ENCODE measurements around the gene HSP90AA1.
"Not testable (repeated sequence)": the region's sequence is repeated elsewhere in the genome, so short reads cannot be mapped to it uniquely, and the experiment has no call there.

HSP90AA1 gene

DNA sequence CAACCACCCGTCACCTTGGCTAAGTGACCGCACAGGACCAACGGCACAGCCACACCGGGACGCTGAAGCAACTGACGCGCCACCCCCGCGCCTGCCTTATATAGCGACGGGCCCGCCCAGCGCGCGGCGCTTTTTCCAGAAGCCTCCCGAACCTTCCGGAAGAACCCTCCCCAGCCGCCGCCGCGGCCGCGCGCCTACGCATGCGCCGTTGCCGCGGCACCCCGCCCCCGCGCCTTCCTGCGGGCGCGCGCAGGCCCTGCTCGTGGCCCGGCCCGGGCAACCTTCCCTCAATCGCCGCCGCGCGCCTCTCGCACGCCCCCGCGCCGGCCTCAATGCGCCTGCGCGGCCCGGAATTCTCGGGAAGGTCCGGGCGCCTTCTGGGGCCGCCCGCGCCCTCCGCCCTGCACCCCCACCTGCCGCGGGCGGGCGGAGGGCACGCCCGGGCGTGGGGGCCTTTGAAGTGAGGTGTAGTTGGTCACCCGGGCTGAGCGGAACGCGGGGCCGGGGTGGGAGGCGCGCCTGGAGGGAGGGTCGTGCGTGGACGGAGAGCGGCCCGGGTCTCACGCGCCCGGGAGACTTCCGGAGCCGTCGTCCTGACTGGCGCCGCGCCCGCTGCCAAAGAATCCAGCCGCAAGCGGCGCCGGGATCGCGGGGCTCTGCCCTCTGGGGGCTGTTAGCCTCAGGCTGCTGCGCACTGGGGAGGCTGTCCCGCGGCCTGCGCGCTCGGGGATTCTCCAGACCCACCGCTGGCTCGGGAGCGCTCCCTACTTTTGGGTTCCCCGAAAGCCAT is at the start of gene HSP90AA1:
HSP90AA1 (minus strand) TSS at position 73 of the 790 bp plus-strand sequence. CDS start 666 bp downstream, outside the sequence.
- peak; percentile 97 for DNase-seq

DNA sequence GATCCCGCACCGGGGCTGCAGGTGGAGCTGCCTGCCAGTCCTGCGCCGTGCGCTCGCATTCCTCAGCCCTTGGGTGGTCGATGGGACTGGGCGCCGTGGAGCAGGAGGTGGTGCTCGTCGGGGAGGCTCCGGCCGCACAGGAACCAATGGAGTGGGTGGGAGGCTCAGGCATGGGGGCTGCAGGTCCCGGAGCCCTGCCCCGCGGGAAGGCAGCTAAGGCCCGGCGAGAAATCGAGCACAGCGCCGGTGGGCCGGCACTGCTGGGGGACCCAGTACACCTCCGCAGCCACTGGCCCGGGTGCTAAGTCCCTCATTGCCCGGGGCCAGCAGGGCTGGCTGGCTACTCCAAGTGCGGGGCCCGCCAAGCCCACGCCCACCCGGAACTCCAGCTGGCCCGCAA is 48.6 kb upstream of the HSP90AA1 start:
- DNase-seq = not testable (repeated sequence)

DNA sequence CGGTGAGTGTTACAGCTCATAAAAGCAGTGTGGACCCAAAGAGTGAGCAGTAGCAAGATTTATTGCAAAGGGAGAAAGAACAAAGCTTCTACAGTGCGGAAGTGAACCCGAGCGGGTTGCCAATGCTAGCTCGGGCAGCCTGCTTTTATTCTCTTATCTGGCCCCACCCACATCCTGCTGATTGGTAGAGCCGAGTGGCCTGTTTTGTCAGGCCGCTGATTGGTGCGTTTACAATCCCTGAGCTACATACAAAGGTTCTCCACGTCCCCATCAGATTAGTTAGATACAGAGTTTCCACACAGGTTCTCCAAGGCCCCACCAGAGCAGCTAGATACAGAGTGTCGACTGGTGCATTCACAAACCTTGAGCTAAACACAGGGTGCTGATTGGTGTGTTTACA is 47.9 kb upstream of the HSP90AA1 start:
- not testable (repeated sequence) for DNase-seq

DNA sequence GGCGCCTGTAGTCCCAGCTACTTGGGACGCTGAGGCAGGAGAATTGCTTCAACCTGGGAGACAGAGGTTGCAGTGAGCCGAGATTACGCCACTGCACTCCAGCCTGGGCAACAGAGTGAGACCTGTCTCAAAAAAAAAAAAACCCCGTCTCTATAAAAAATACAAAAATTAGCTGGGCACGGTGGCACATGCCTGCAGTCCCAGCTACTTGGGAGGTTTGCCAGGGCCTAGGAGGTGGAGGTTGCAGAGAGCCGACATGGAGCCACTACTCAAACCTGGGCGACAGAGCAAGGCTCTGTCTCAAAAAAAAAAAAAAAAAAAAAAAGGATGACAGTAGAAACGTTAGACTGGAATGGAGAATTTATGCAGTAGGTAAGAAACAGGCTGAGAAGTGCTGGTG is 47.2 kb upstream of the HSP90AA1 start:
- not testable (repeated sequence) for DNase-seq

DNA sequence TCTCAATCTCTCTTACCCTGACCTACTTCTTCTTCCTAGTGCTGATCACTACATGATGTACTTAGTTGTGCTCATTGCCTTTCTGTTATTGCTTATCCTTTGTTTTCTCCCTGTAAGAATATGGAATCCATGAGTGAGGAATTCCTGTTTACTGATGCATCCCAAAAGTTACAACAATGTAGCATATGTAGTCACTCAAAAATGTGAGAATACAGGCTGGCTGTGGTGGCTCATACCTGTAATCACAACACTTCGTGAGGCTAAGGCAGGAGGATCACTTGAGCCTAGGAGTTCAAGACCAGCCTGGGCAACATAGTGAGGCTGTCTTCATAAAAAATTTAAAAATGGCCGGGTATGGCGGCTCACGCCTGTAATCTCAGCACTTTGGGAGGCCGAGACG is 44.9 kb upstream of the HSP90AA1 start:
- DNase-seq = no peak

DNA sequence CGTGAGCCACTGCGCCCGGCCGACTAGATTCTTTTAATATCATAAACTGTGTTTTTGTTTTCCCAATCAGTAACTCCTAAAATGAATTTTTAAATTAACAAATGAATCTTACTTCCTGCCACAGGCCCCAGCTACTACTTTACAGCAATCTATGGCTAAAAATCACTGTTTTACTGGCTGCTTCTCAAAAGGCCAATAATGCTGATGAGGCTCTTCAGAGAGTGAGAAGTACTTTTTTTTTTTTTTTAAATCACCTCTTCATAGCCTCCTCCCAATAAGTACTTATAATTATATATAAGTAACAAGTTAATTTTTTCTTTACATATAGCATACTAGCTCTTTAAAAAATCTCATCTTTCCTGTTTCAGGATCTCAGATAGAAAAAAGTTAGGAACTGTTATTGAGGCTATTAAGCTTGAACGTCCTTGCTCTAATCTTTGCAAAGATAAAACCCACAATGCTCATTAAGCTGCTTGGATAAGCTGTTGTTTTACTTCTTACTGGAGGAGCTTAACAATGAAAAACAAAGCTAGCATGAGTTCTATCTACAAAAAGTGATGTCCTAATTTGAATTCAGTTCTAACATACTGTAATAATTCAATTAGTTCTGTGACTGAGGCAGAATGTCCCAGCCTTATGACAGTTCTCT is 40.1 kb upstream of the HSP90AA1 start:
- DNase-seq = no peak

DNA sequence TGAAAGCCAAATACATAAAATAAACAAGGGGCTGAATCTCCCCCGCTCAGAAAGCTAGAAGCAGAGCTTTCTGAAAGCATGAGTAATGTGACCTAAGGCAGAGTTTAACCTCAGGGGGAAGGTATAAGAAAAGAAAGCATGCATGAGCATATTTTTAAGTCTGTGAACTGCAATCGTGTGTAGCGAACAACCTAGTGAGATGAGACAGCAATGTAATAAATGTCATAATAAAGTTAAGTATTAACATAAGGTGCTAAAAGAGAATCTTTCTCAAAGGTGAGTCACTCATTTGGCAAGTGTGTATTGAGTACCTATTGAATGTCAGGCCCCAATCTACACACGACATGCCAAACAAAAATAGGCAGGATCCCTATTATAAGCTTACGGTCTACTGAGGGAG is 38.7 kb upstream of the HSP90AA1 start:
- no peak for DNase-seq

DNA sequence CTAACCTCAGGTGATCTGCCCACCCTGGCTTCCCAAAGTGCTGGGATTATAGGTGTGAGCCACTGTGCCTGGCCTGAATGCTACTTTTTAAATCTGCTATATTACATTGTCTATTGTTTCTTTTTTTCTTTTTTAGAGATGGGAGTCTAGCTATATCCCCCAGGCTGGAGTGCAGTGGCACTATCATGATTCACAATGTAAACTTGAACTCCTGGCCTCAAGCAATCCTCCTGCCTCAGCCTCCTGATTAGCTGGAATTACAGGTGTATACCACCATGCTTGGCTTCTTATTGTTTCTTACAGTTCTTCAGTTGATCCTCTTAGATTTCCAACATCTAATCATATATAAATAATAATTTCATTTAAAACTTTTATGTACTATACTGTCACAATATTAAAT is 37.6 kb upstream of the HSP90AA1 start:
- DNase-seq = no peak

DNA sequence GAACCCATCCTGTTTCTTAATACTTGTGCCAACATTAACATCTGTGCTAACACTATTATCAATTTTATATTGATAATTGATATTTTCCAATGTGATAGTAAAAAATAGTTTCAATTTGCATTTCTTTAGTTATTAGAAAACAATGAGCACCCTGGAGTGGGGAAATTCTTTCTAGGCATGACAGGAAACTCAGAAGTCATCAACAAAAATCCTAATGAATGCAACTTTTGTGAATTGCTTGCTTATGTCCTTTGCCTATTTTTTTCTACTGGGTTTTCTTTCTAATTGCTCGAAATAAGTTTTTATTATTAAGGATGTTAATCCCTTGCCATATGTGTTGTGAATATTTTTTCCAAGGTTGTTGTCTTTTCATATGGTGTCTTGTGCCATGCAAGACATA is 34.7 kb upstream of the HSP90AA1 start:
- DNase-seq = no peak

DNA sequence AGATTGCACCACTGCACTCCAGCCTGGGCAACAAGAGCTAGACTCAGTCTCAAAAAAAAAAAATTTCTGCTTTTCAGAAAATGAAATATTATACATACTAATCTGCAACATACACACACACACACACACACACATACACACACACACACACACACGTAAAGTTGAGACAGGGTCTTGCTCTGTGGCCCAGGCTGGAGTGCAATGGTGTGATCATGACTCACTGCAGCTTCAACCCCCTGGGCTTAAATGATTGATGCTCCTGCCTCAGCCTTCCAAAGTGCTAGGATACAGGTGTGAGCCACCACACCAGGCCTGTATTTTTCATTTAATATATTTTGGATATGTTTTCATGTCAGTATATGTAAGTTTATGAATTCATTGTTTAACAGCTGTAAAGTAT is 34.0 kb upstream of the HSP90AA1 start:
- DNase-seq = no peak

DNA sequence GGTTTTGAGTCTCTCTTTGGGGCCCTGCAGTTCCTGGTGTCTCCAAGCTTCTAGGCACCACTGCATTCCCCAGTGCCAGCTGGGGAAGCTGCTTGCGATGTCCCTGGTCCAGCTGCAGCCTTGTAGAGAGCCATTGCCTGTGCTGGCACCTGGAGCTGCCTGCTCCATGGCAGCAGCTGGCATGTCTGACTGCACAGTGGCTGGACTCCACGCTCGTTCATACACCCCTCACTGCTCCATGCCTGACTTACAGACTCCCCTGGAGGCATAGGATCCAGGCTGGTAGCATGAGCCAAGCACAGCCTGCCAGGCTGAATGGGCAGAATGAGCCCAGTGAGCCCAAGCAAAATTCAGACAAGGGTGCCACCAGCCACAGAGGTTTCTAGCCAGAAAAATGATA is 31.0 kb upstream of the HSP90AA1 start:
- no peak for DNase-seq

DNA sequence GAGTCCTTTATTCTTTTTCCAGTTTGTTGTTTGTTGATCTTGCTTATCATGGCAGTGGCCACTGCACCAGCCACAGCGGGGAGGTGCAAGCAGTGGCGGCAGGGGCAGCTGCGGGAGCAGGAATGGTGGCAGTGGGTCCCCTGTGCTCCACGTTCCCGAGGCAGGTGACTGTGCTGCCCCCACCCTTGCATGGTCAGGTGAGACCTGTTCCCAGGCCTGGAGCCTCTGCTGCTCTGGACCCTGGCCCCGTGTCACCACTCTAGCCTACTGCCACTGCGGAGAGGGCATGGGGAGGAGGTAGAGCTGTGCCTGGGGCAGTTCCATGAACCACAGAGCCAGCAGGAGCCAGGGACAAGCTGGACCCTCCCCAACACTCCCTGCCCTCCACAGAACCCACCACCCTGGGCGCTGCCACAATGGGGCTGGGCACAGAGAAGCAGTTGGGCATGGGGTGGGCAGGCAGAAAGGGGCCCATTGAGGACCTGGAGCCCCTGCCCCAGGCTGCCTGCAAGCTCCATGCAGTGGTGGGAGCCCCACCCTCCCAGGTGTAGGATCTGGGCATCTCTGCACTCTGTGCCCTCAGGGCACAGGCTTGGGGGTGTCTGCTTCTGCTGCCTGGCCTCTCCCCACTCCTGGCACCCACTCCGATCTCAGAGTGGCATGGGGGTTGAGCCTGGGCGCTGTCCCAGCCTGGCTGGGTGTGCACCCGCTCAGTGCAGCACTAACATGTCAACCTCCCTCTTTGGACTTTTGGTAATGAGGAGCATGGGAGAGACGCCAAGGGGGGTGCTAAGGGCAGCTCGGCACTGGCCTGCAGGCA is 29.7 kb upstream of the HSP90AA1 start:
- DNase-seq = no peak

DNA sequence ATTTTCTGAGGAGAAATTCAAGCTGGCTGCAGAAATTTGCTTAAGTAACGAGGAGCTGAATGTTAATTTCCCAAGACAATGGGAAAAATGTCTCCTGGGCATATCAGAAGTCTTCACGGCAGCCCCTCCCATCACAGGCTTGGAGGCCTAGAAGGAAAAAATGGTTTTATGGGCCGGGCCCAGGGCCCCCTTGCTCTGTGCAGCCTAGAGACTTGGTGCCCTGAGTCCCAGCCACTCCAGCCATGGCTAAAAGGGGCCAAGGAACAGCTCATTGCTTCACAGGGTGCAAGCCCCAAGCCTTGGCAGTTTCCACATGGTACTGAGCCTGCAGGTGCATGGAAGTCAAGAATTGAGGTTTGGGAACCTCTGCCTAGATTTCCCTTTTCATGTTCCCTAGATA is 24.3 kb upstream of the HSP90AA1 start:
- DNase-seq = no peak

DNA sequence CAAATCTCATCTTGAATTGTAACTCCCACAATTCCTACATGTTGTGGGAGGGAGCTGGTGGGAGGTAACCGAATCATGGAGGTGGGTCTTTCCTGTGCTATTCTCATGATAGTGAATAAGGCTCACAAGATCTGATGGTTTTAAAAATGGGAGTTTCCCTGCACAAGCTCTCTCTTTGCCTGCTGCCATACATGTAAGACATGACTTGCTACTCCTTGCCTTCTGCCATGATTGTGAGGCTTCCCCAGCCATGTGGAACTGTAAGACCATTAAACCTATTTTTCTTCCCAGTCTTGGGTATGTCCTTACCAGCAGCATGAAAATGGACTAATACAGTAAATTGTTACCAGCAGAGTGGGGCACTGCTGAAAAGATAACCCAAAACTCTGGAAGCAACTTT is 22.5 kb upstream of the HSP90AA1 start:
- not testable (repeated sequence) for DNase-seq

DNA sequence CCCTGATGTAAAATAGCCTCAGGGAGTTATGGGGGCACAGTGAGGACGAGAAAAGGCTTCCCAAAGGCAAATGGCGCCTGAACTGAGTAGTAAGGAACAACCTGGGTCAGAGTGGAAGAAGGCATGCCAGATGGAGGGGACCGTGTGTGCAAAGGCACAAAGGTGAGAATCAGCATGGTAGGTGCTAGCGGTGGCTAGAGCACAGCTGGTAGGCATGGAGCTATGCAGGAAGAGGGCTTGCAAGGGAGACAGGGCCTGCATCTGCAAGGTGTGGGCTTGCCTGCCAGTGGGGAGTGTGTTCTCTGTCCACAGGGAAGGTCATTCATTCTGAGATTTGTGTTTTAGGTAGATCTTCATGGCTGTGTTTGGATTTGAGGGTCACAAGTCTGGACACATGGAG is 18.5 kb upstream of the HSP90AA1 start:
- DNase-seq = no peak

DNA sequence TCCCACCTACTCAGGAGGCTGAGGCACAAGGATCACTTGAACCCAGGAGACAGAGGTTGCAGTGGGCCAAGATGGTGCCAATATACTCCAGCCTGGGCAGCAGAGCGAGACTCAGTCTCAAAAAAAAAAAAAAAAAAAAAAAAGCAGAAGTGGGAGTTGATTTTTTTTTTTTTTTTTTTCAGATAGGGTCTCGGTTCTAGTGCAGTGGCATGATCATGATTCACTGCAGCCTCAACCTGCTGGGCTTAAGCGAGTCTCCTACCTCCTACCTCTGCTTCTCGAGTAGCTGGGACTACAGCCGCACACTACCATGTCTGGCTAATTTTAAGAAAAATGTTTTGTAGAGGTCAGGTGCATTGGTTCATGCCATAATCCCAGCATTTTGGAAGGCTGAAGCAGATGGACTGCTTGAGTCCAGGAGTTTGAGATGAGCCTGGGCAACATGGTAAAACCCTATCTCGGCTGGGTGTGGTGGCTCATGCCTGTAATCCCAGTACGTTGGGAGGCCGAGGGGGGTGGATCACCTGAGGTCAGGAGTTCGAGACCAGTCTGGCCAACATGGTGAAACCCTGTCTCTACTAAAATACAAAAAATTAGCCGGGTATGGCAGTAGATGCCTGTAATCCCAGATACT is 16.3 kb upstream of the HSP90AA1 start:
- DNase-seq = no peak

DNA sequence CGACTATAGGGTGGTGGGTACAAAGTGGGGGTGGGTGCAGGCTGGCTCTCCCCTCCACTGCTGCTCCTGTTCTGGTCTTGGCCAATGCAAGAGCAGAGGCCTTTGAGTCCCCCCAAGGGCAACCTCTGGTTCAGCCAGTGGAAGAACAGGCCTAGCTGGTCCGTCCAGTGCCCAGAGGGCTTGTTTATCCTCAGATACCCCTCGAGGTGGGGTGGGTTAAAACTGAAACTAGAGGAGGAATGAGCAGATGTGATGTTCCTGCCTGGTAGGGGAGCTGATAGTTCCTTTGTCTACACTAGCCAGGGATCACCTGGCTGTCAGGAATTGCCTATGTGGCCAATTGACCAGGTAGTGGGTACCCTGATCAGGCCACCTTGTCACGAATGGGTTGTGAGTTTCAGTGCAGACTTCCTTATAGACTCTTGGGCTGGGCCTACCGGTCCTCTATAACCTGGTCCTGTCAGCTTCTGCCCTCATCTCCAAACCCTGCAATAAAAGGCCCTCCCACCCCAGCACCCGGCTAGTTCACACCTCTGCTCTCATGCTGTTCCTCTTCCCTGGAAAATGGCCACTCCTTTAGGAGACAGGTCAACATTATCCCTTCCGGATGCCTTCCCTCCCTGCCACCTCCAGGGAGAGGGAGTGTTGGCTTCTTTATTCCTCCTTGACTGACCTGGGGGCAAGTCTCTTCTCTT is 10.7 kb upstream of the HSP90AA1 start:
- no peak for DNase-seq

DNA sequence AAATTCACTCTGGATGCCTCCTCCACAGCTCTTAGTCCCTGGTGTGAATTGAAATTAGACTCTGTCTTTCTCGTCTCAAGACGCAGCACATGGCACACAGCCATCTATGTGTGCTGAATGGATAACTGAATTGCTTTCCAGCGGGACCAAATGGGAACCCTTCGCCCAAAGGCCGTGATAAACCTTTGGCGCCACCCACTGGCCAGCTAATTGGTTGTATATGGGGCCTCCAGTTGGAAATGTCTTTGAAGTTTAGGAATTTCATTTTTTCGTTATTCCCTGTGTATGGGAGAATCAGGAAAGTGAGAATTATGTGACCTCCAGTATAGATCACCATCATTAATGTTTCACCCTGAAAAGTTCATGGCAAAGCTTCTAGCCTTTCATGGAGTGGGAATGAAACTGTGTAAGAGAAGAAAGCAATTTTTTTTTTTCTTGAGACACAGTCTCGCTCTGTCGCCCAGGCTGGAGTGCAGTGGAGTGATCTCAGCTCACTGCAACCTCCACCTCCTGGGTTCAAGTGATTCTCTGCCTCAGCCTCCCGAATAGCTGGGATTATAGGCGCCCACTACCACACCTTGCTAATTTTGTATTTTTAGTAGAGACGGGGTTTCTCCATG is 9.8 kb upstream of the HSP90AA1 start:
- peak; percentile 70 for DNase-seq

DNA sequence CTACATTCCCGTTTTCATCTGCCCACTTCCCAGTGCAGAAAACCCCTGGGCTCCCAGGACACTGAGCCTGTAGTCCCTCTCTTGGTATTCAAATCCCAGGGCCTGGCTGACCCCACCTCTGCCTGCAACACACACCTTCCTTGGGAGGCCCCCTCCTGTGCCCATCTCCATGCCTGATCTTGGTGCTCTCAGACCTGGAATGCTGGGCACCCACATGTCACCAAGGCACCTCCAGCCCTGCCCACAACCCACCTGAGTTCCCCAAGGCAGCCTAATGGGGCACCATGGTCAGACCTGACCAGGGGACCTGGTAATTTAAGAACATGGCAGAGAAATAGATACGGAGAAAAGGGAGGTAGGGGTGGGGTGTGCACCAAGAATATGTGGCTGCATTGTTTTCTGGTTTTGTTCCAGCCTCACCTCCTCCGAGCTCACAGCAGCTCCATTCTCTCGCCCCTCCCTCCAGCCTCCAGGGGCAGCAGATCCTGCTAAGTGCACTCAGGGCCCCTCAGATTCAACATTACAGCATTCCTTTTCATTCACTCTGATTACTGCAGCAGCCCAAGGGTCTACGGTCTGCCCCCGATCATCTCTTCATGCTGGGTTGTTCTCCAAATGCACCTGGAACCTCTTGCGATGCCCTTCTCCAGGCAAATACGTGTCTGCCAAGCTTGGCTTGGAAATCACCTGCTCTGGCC is 9.2 kb upstream of the HSP90AA1 start:
- DNase-seq = no peak

DNA sequence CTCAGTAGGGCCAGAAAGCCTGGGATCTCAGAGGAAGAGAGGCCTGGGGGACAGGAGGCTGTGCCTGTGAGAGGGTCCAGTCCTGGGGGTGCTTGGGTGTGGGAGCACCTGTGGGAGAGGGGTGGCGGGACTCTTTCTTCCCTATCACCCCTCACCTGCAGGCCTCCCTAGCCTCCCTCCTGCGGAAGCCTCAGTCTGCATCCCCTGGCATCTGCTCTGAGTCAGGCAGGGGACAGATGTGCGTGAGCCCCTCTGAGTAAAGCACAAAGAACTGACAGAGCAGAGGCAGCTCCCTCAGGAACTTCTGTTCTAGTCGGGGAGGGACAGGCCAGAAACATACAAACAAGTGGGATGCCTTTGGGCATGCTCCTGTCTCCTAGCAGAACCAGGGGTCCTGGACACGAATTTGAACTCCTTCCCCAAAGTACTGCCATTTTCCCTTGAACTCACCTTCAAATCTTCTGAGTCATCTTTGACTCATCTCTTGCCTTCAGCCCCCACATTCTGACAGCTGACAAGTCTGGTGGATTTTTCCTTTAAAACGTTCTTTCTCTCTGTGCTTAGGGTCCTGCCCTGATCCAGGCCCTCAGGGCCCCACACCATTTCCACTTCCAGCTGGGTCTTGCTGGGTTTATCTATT is 8.5 kb upstream of the HSP90AA1 start:
- DNase-seq = no peak

DNA sequence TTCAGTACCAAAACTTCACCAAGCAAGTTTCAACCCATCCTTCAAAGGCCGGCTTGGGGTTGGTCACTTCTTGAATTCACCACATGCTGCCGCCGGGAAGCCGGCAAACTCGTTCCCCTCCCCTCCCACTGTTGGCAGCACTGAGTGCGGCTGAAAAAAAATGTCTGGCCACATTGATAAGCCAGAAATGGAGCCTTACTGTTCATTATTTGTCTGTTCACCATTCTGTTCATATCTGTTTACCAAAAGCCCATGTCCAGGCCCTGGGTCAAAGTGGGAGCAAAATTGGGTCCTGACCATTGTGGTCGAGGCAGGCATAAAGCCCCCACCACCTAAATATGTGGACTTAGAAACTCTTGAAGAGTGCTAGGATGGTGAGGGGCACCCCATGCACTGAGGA is 7.3 kb upstream of the HSP90AA1 start:
- DNase-seq = no peak
